Right ventricle myocardium superior (tissue), 1 donor: ENCODE measurements around the gene KCNK3. TPM values are rescaled to one million over a fixed set of nuclear protein-coding genes. Genes with fewer than 3 reads are reported as not detected.
"Not testable (repeated sequence)": the region's sequence is repeated elsewhere in the genome, so short reads cannot be mapped to it uniquely, and the experiment has no call there.

Source experiments
- ATAC-seq: fragments of 200-7000 bp; cut with Tn5 transposase; one replicate; pipeline ENCODE4 v1.9.1; 2020; ENCODE audit warnings: mild to moderate bottlenecking; ENCODE audit not compliant: poor library complexity
- DNase-seq: peaks from one replicate; pipeline ENCODE4 v3.0.0-alpha.2; 2020
- intact Hi-C: fragments of 100-400 bp; cut with DNase I; formaldehyde crosslinking; loops from one replicate; pipeline ENCODE4 v1.11.2; 2022
- long read RNA-seq: library from polyadenylated mRNA; unstranded; transcript quantifications from one replicate; pipeline ENCODE4 v2.0.0, GENCODE V29; 2021
- total RNA-seq: library from RNA; stranded (reverse); fragmentation: NEBNext Ultra II Directional; extraction: Animal tissue kit (Norgen Biotek cat#: 25700); gene quantifications from one replicate; pipeline ENCODE4 v1.2.1, GENCODE V29; 2021
- donor health status: DM: no; HTN: yes; CAD: no; lungs with severe emphysema.

KCNK3 gene
- total RNA-seq, result 2.7 TPM
- long read RNA-seq, full-length matches to known transcripts, result 29 of 43 reads
- long read RNA-seq, partial matches to known transcripts, result 0 of 43 reads
- long read RNA-seq, other reads (novel, unspliced or antisense), result 14 of 43 reads

DNA sequence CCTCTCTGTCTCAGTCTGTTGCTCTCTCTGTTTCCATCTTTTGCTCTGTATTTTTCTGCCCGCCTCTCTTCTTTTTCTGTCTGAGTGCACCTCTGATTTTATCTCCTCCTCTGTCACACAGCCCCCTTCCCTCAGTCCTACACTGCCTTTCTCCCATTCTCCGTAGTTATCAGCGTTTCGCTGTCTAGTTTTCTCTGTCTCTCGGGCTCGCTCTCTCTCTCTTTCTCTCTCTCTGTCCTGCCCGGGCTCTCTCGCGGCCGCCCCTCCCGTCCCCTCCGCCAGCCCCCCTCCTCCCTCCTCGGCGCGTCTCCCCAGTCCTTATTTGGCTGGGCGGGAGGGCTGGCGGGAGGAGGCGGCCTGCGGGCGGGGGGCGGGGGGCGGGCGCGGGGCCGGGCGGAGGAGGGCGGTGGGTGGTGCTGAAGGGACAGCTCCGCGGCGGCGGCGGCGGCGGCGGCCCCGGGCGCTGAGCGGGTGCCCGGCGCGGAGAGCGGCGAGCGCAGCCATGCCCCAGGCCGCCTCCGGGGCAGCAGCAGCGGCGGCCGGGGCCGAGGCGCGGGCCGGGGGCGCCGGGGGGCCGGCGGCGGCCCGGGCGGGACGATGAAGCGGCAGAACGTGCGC is at the start of gene KCNK3:
TSS of gene KCNK3 (plus strand) at position 444 of the 618 bp plus-strand sequence. CDS start at position 598, 154 bp downstream.
- ATAC-seq (peak; percentile 82), DNase-seq (peak; percentile 76)
- intact Hi-C loops, result no loop called here

DNA sequence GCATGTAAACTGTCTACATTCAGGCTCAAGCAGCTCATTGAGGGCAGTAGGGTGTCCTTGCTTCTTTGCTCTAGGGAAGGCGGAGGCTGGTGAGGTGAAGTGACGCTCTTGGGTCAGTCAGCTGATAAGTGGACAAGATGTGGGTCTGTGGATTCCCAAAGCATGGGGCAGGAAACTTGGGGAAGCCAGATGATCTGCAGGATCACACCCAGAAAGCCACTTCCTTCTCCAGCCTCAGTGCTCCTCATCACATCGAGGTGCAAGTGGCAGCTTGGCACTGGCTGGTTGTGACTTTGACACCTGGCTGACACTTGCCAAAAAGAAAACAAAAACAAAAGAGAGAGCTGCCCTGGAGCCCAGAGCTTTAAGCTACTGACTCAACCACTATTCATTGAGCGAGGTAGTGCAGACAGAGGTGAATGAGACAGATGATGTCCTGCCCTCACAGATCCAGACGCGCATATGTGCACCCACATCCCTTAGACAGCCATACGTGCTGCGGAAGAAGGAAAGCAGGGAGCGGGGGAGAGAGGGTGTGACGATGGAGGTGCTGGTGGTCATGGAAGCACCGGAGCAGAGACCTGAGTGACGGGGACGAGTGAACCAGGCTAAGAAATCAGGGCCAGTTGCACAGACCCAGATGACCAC is 48.2 kb upstream of the KCNK3 start:
- ATAC-seq, result no peak

DNA sequence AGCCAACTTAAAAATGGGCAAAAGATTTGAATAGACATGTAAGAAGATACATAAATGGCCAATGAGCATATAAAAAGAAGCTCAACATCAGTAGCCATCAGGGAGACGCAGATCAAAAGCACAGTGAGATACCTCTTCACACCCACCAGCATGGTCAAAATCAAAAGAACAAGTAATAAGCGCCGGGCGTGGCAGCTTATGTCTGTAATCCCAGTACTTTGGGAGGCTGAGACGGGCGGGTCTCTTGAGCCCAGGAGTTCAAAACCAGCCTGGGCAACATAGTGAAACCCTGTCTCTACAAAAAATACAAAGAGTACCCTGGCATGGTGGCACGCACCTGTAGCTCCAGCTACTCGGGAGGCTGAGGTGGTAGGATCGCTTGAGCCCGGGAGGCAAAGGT is 46.8 kb upstream of the KCNK3 start:
- intact Hi-C loops, result no loop called here
- no peak for ATAC-seq
- no peak for DNase-seq

More for the DNA sequence above, 48.2 kb upstream of the KCNK3 start:
- intact Hi-C loops, result no loop called here
- no peak for DNase-seq

DNA sequence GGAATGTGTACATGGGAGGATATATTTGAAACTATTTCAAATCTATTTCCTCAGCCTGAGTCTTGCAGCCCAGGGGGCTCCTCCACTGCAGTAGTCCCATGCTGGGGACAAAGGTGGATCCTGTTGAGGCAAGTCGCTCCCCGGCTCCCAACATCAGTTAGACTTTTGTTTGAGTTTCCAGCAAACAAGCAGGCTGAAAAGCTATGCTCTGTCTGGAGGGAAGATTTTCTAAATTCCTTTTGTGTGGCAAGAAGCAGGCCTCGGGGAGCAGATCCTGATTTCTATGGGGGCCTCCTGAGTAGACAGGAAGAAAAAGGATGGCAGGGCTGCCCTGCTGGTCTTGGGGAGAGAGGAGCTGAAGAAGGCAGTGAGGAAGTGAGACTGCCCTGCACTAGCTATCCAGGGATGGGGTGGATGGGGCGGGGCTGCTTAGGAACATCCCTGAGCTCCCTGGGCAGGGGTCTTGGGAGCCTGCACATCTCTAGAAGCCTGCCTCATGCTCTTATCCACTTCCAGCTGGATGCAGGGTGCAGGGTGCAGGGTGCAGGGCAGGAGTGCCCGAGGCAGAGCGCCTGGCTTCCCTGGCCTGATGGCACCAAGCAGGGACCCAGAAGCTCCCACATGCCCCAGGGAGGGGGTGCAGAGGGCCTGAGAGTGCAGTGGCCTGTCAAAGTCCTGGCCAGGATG is 45.4 kb upstream of the KCNK3 start:
- ATAC-seq (no peak), DNase-seq (no peak)
- intact Hi-C loops, result no loop called here

- ATAC-seq, result no peak
- intact Hi-C loops, result no loop called here
- no peak for DNase-seq
These were observed 44.5 kb upstream of the KCNK3 start for GRCh38 chr2:26647981-26648380.

GRCh38 chr2:26648516-26648915 is 44.0 kb upstream of the KCNK3 start:
- ATAC-seq (no peak), DNase-seq (no peak)
- intact Hi-C loops, result no loop called here

GRCh38 chr2:26649322-26649721 is 43.2 kb upstream of the KCNK3 start:
- intact Hi-C loops, result no loop called here
- DNase-seq (no peak), ATAC-seq (no peak)

GRCh38 chr2:26649992-26650712 is 42.4 kb upstream of the KCNK3 start:
- DNase-seq (no peak), ATAC-seq (no peak)
- intact Hi-C loops, result no loop called here

GRCh38 chr2:26650713-26651469 is 41.6 kb upstream of the KCNK3 start:
- DNase-seq, result no peak
- intact Hi-C loops, result no loop called here
- no peak for ATAC-seq

GRCh38 chr2:26651470-26651771 is 41.1 kb upstream of the KCNK3 start:
- DNase-seq (no peak), ATAC-seq (no peak)
- intact Hi-C loops, result no loop called here

GRCh38 chr2:26651799-26652198 is 40.7 kb upstream of the KCNK3 start:
- no peak for DNase-seq
- intact Hi-C loops, result no loop called here
- no peak for ATAC-seq

DNA sequence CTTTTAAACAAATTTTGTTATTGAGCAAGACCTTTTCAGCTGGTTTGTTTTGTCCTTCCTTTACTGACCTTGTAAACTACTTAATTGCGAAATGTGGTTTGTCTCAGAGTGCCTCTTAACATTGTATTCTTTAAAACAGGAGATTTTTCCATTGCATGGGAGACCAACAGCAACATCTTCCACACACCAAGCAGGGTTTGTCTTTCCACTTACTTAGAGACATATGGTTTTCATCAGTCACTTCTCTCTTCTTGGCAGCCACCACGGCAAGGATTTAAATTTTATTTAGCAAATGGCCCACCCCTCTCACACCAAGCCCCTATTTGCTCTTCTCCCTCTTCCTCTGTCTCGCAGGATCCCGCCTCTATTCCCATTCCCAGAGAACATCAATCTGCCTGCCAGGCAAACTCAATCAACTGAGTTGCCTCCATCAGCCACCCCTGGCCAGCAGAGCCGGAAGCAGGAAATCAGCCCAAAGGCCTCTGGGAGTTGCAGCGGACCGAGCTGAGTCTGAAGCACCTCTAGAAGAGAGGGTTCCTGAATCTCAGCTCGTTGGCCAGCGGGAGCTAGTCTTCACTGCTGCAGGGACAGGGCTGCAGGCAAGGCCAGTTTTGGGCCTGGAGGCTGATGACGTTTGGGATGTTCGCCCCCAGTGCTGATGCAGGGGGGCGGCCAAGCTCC is 40.0 kb upstream of the KCNK3 start:
- no peak for ATAC-seq
- intact Hi-C loops, result no loop called here
- DNase-seq, result no peak

- intact Hi-C loops, result no loop called here
- DNase-seq (no peak), ATAC-seq (no peak)
These were observed 39.1 kb upstream of the KCNK3 start for GRCh38 chr2:26653207-26654060.

- DNase-seq (no peak), ATAC-seq (no peak)
- intact Hi-C loops, result no loop called here
These were observed 38.5 kb upstream of the KCNK3 start for GRCh38 chr2:26654061-26654340.

DNA sequence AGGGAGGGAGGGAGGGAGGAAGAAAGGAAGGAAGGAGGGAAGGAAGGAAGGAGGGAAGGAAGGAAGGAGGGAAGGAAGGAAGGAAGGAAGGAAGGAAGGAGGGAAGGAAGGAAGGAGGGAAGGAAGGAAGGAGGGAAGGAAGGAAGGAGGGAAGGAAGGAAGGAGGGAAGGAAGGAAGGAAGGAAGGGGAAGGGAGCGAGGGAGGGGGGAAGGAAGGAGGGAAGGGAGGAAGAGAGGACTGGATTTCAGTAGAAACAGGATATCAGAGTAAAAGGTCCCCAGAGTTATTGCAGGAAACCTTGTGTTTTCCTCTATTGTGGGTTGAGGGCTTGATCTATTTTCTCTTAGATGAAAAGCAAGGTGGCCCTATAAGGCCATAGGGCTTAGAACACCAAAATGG is 37.4 kb upstream of the KCNK3 start:
- ATAC-seq, intact Hi-C loops, DNase-seq: not testable (repeated sequence)

GRCh38 chr2:26655611-26656195 is 36.8 kb upstream of the KCNK3 start:
- DNase-seq (no peak), ATAC-seq (no peak)
- intact Hi-C loops, result no loop called here

DNA sequence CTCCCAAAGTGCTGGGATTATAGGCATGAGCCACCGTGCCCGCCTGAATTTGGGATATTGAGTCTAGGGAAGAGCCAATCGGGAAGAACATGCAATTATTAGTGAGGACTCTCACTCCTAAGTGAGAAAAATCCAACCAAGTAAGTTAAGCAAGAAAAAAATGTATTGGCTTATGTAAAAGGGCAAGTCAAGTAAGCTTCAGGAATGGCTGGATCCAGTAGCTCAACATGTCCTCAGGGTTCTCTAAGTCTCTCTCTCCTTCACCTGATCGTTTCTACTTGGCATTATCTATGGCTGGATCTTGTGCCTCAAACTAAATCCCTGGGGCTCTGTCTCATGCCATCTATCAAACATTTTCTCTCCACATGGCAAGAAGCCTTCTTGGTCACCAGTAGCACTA is 35.3 kb upstream of the KCNK3 start:
- intact Hi-C loops, result no loop called here
- no peak for DNase-seq
- ATAC-seq, result no peak
